Measurements from ENCODE around the gene SP140L.

- TF ChIP-seq SMC3 (IDR thresholded peaks at IDR 0.05; ENCODE audit: low read depth, low read length) (no peak), CTCF (IDR thresholded peaks at IDR 0.05) (no peak), TEAD4 (IDR thresholded peaks at IDR 0.05; ENCODE audit: borderline replicate concordance, insufficient read depth) (no peak), RFX5 (IDR thresholded peaks at IDR 0.05; ENCODE audit: low read length) (no peak), RXRA (IDR thresholded peaks at IDR 0.05; ENCODE audit: borderline replicate concordance, low read depth) (no peak), EP300 (IDR thresholded peaks at IDR 0.05; ENCODE audit: borderline replicate concordance in 1 of 2, low read depth in 1 of 2, low read length in 1 of 2) (no peak), MAX (IDR thresholded peaks at IDR 0.05; ENCODE audit: low read depth) (no peak), ZBTB33 (IDR thresholded peaks at IDR 0.05; ENCODE audit: borderline replicate concordance, low read depth) (no peak), FOXM1 (IDR thresholded peaks at IDR 0.05; ENCODE audit: low read depth) (no peak), POLR2AphosphoS5 (IDR thresholded peaks at IDR 0.05; ENCODE audit: low read depth, low read length) (no peak)
These were observed 97.0 kb downstream of the SP140L start for GRCh38 chr2:230423851-230424458.

Measured in SK-N-SH (cell line).